Fibroblast of gingiva (primary cell): ENCODE results near the gene HRH3.

Experiments used
- DNase-seq: peaks from one replicate; pipeline ENCODE4 v3.0.0-alpha.2; 2011; ENCODE audit warnings: low read depth

HRH3 gene

GRCh38 chr20:62174870-62175624 is 45.0 kb downstream of the HRH3 start:
- no peak for DNase-seq

- DNase-seq, result no peak
Observed at GRCh38 chr20:62174021-62174804, 45.9 kb downstream of the HRH3 start.

- no peak for DNase-seq
Observed at GRCh38 chr20:62172666-62173065, 47.4 kb downstream of the HRH3 start.

- no peak for DNase-seq
Observed at GRCh38 chr20:62171245-62171644, 48.8 kb downstream of the HRH3 start.

GRCh38 chr20:62170536-62170935 is 49.5 kb downstream of the HRH3 start:
- no peak for DNase-seq

GRCh38 chr20:62168890-62169435 is 51.1 kb downstream of the HRH3 start:
- DNase-seq, result no peak

- no peak for DNase-seq
Observed at GRCh38 chr20:62168061-62168460, 52.0 kb downstream of the HRH3 start.

GRCh38 chr20:62167474-62167873 is 52.6 kb downstream of the HRH3 start:
- no peak for DNase-seq

GRCh38 chr20:62165762-62166399 is 54.2 kb downstream of the HRH3 start:
- no peak for DNase-seq
